ENCODE measurements around the gene CLDN4.
A peak's percentile ranks its signal among the peaks of the same experiment; 100 is the strongest.

The CLDN4 gene

DNA sequence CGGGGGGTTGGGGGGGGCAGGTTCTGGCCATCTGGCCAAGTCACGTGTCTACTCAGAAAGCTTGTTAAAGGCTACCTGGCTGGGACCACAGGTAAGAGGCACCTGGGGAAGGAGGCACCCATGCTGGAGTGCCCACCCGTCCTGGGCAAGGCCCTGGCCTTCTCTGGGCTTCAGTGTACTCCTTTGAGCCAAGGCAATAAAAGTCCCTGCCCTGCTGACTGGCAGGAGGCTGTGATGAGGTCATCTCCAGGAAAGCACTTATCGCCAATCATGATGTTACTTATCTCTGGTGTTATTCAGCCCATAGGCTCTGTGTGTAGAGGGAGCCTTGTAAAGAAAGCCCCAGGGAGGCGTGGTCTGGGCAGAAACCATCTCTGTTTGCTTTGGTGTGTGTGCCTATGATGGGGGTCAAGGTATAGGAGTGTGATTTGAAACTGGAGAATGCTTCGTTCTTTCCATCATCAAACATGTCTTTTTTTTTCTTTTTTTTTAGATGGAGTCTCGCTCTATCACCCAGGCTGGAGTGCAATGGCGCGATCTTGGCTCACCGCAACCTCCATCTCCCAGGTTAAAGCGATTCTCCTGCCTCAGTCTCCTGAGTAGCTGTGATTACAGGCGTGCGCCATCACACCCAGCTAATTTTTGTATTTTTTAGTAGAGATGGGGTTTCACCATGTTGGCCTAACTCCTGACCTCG is 2.5 kb upstream of the CLDN4 start (continued):
- no peak for TF ChIP-seq ZNF791 (tag by site-specific recombination; IDR thresholded peaks at IDR 0.05)
- no peak for TF ChIP-seq ZNF221 (tag by site-specific recombination; IDR thresholded peaks at IDR 0.05; ENCODE audit: borderline replicate concordance)
- no peak for TF ChIP-seq ZNF530 (tag by site-specific recombination; IDR thresholded peaks at IDR 0.05; ENCODE audit: low read depth)
- no peak for TF ChIP-seq GLI2 (tag by site-specific recombination; IDR thresholded peaks at IDR 0.05; ENCODE audit: borderline replicate concordance, low read depth)
- no peak for TF ChIP-seq ZNF311 (tag by site-specific recombination; IDR thresholded peaks at IDR 0.05; ENCODE audit: borderline replicate concordance)
- TF ChIP-seq ZNF394 (tag by site-specific recombination; IDR thresholded peaks at IDR 0.05; ENCODE audit: borderline replicate concordance), result 0 out of 2 replicates have a peak, but pooled peaks have one; percentile 7
- no peak for TF ChIP-seq ZNF571 (tag by site-specific recombination; IDR thresholded peaks at IDR 0.05)
- peak; percentile 70; the same call in 1 of the 2 replicates for TF ChIP-seq ZNF24 (tag by site-specific recombination; IDR thresholded peaks at IDR 0.05)
- TF ChIP-seq, protein P1, sequence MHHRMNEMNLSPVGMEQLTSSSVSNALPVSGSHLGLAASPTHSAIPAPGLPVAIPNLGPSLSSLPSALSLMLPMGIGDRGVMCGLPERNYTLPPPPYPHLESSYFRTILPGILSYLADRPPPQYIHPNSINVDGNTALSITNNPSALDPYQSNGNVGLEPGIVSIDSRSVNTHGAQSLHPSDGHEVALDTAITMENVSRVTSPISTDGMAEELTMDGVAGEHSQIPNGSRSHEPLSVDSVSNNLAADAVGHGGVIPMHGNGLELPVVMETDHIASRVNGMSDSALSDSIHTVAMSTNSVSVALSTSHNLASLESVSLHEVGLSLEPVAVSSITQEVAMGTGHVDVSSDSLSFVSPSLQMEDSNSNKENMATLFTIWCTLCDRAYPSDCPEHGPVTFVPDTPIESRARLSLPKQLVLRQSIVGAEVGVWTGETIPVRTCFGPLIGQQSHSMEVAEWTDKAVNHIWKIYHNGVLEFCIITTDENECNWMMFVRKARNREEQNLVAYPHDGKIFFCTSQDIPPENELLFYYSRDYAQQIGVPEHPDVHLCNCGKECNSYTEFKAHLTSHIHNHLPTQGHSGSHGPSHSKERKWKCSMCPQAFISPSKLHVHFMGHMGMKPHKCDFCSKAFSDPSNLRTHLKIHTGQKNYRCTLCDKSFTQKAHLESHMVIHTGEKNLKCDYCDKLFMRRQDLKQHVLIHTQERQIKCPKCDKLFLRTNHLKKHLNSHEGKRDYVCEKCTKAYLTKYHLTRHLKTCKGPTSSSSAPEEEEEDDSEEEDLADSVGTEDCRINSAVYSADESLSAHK (tag by site-specific recombination; IDR thresholded peaks at IDR 0.05), result peak; percentile 82
- TF ChIP-seq KLF10 (tag by site-specific recombination; IDR thresholded peaks at IDR 0.05), result peak; percentile 51; the same call in 1 of the 2 replicates
- no peak for TF ChIP-seq ZNF707 (tag by site-specific recombination; IDR thresholded peaks at IDR 0.05)
- no peak for TF ChIP-seq ZNF626 (tag by site-specific recombination; IDR thresholded peaks at IDR 0.05)
- peak; percentile 58; the same call in 1 of the 2 replicates for TF ChIP-seq ZNF2 (tag by site-specific recombination; IDR thresholded peaks at IDR 0.05)
- TF ChIP-seq ZBTB21 (tag by site-specific recombination; IDR thresholded peaks at IDR 0.05), result peak; percentile 70
- TF ChIP-seq SCRT1 (tag by site-specific recombination; IDR thresholded peaks at IDR 0.05; ENCODE audit: borderline replicate concordance), result no peak
- no peak for TF ChIP-seq ZNF521 (tag by site-specific recombination; IDR thresholded peaks at IDR 0.05)
- no peak for TF ChIP-seq ZNF37A (tag by site-specific recombination; IDR thresholded peaks at IDR 0.05)
- no peak for TF ChIP-seq SETDB1 (IDR thresholded peaks at IDR 0.05; ENCODE audit: insufficient read length, low read length)
- TF ChIP-seq ZNF223 (tag by site-specific recombination; IDR thresholded peaks at IDR 0.05), result no peak
- TF ChIP-seq ZNF146 (tag by site-specific recombination; IDR thresholded peaks at IDR 0.05), result no peak
- TF ChIP-seq, protein P2, sequence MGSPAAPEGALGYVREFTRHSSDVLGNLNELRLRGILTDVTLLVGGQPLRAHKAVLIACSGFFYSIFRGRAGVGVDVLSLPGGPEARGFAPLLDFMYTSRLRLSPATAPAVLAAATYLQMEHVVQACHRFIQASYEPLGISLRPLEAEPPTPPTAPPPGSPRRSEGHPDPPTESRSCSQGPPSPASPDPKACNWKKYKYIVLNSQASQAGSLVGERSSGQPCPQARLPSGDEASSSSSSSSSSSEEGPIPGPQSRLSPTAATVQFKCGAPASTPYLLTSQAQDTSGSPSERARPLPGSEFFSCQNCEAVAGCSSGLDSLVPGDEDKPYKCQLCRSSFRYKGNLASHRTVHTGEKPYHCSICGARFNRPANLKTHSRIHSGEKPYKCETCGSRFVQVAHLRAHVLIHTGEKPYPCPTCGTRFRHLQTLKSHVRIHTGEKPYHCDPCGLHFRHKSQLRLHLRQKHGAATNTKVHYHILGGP (tag by site-specific recombination; IDR thresholded peaks at IDR 0.05), result no peak
- no peak for TF ChIP-seq PRDM1 (tag by site-specific recombination; IDR thresholded peaks at IDR 0.05)
- no peak for TF ChIP-seq ZFP41 (tag by site-specific recombination; IDR thresholded peaks at IDR 0.05; ENCODE audit: borderline replicate concordance)
- no peak for TF ChIP-seq ZNF214 (tag by site-specific recombination; IDR thresholded peaks at IDR 0.05; ENCODE audit: borderline replicate concordance)
- TF ChIP-seq ZBTB48 (tag by site-specific recombination; IDR thresholded peaks at IDR 0.05), result no peak
- TF ChIP-seq FEZF1 (tag by site-specific recombination; IDR thresholded peaks at IDR 0.05), result peak; percentile 91
- no peak for TF ChIP-seq ZNF266 (tag by site-specific recombination; IDR thresholded peaks at IDR 0.05; ENCODE audit: low read depth)
- no peak; the same call in 1 of the 2 replicates for TF ChIP-seq ZFP69B (tag by site-specific recombination; IDR thresholded peaks at IDR 0.05)
- TF ChIP-seq, protein P3, sequence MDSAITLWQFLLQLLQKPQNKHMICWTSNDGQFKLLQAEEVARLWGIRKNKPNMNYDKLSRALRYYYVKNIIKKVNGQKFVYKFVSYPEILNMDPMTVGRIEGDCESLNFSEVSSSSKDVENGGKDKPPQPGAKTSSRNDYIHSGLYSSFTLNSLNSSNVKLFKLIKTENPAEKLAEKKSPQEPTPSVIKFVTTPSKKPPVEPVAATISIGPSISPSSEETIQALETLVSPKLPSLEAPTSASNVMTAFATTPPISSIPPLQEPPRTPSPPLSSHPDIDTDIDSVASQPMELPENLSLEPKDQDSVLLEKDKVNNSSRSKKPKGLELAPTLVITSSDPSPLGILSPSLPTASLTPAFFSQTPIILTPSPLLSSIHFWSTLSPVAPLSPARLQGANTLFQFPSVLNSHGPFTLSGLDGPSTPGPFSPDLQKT (IDR thresholded peaks at IDR 0.05; ENCODE audit: borderline replicate concordance, low read depth, low read length), result no peak
- TF ChIP-seq ZNF426 (tag by site-specific recombination; IDR thresholded peaks at IDR 0.05), result no peak
- TF ChIP-seq ZNF610 (tag by site-specific recombination; IDR thresholded peaks at IDR 0.05; ENCODE audit: borderline replicate concordance), result no peak
- TF ChIP-seq, protein P4, sequence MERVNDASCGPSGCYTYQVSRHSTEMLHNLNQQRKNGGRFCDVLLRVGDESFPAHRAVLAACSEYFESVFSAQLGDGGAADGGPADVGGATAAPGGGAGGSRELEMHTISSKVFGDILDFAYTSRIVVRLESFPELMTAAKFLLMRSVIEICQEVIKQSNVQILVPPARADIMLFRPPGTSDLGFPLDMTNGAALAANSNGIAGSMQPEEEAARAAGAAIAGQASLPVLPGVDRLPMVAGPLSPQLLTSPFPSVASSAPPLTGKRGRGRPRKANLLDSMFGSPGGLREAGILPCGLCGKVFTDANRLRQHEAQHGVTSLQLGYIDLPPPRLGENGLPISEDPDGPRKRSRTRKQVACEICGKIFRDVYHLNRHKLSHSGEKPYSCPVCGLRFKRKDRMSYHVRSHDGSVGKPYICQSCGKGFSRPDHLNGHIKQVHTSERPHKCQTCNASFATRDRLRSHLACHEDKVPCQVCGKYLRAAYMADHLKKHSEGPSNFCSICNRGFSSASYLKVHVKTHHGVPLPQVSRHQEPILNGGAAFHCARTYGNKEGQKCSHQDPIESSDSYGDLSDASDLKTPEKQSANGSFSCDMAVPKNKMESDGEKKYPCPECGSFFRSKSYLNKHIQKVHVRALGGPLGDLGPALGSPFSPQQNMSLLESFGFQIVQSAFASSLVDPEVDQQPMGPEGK (tag by site-specific recombination; IDR thresholded peaks at IDR 0.05), result no peak; the same call in 1 of the 2 replicates
- no peak for TF ChIP-seq SCRT2 (tag by site-specific recombination; IDR thresholded peaks at IDR 0.05)
- peak; percentile 86 for TF ChIP-seq ZEB2 (tag by site-specific recombination; IDR thresholded peaks at IDR 0.05)
- no peak for TF ChIP-seq ZNF558 (tag by site-specific recombination; IDR thresholded peaks at IDR 0.05)
- no peak for TF ChIP-seq ZNF404 (tag by site-specific recombination; IDR thresholded peaks at IDR 0.05)
